HEK293 (cell line): Measurements from ENCODE around the gene SP4.

Experiments
- CTCF ChIA-PET: fragments of 350-600 bp; formaldehyde crosslinking; extraction: SDS; loops from one replicate; lab custom pipeline; 2021; ENCODE audit warnings: antibody characterized with exemption; lab: Yijun Ruan, JAX
- POLR2A ChIA-PET: fragments of 300-600 bp; formaldehyde crosslinking; extraction: SDS; loops from one replicate; lab custom pipeline; 2020; ENCODE audit warnings: antibody characterized with exemption, inconsistent platforms; lab: Yijun Ruan, JAX
- H3K27ac ChIP-seq: fragments of 200-500 bp; sonication (Bioruptor generic); 2 replicates; pipeline ENCODE4 v1.5.1; 2014; ENCODE audit warnings: low read depth, low read length, control low read depth, inconsistent platforms; ENCODE audit errors: extremely low read depth
- H3K36me3 ChIP-seq, 2 experiments: fragments of 200-500 bp in 1 of 2; sonication (Bioruptor generic) in 1 of 2; 1 replicate in 1 of 2; 2 replicates in 1 of 2; pipeline ENCODE4 v1.5.1; 2014 to 2017; ENCODE audit warnings: inconsistent platforms in 2 of 2, low read length in 2 of 2; ENCODE audit not compliant: control insufficient read depth in 2 of 2, insufficient read depth in 1 of 2
- H3K4me1 ChIP-seq: fragments of 200-500 bp; sonication (Bioruptor generic); 2 replicates; pipeline ENCODE4 v1.5.1; 2014; ENCODE audit warnings: mild to moderate bottlenecking, low read length, inconsistent platforms; ENCODE audit not compliant: control insufficient read depth, insufficient read depth
- H3K4me3 ChIP-seq: 2 replicates; pipeline ENCODE4 v1.5.1; 2011; ENCODE audit warnings: low read depth, mild to moderate bottlenecking, control low read depth, low read length, moderate library complexity
- H3K9me3 ChIP-seq: fragments of 200-500 bp; sonication (Bioruptor generic); 2 replicates; pipeline ENCODE4 v1.5.1; 2014; ENCODE audit warnings: low read depth, low read length, inconsistent platforms; ENCODE audit not compliant: control insufficient read depth, insufficient read depth
- ATF2 ChIP-seq: fragments of 450-650 bp; formaldehyde crosslinking; IDR thresholded peaks from 2 replicates; pipeline ENCODE4 v1.5.1; 2016; ENCODE audit warnings: missing biosample characterization, missing genetic modification characterization, low read depth
- GLI2 ChIP-seq: fragments of 450-650 bp; formaldehyde crosslinking; IDR thresholded peaks from 2 replicates; pipeline ENCODE4; 2017; ENCODE audit warnings: missing biosample characterization, missing genetic modification characterization, low read depth, borderline replicate concordance
- INSM2 ChIP-seq: fragments of 450-650 bp; formaldehyde crosslinking; IDR thresholded peaks from 2 replicates; pipeline ENCODE4 v1.5.1; 2016; ENCODE audit warnings: missing biosample characterization, missing genetic modification characterization
- PRDM10 ChIP-seq: fragments of 450-650 bp; formaldehyde crosslinking; IDR thresholded peaks from 2 replicates; pipeline ENCODE4 v1.5.1; 2016; ENCODE audit warnings: missing biosample characterization, missing genetic modification characterization
- REST ChIP-seq: fragments of 450-650 bp; formaldehyde crosslinking; IDR thresholded peaks from 2 replicates; pipeline ENCODE4 v1.5.1; 2016; ENCODE audit warnings: missing biosample characterization, missing genetic modification characterization
- SETDB1 ChIP-seq: IDR thresholded peaks from one replicate; pipeline ENCODE4 v1.6.1; 2017; ENCODE audit warnings: mild to moderate bottlenecking, low read length, moderate library complexity, mixed read lengths; ENCODE audit not compliant: insufficient read length
- TRIM28 ChIP-seq: IDR thresholded peaks from 2 replicates; pipeline ENCODE4 v1.6.1; 2011; ENCODE audit warnings: low read length, control low read depth, borderline replicate concordance
- ZBTB21 ChIP-seq: fragments of 450-650 bp; formaldehyde crosslinking; IDR thresholded peaks from 2 replicates; pipeline ENCODE4 v1.5.1; 2017; ENCODE audit warnings: missing biosample characterization, missing genetic modification characterization
- ZNF133 ChIP-seq: fragments of 450-650 bp; formaldehyde crosslinking; IDR thresholded peaks from 2 replicates; pipeline ENCODE4 v1.5.1; 2016; ENCODE audit warnings: missing biosample characterization, missing genetic modification characterization
- ZNF140 ChIP-seq: fragments of 450-650 bp; formaldehyde crosslinking; IDR thresholded peaks from 2 replicates; pipeline ENCODE4 v1.5.1; 2016; ENCODE audit warnings: missing biosample characterization, missing genetic modification characterization
- ZNF221 ChIP-seq: fragments of 450-650 bp; formaldehyde crosslinking; IDR thresholded peaks from 2 replicates; pipeline ENCODE4 v1.5.1; 2017; ENCODE audit warnings: missing biosample characterization, missing genetic modification characterization, borderline replicate concordance
- ZNF350 ChIP-seq: fragments of 450-650 bp; formaldehyde crosslinking; IDR thresholded peaks from 2 replicates; pipeline ENCODE4 v1.5.0; 2017; ENCODE audit warnings: missing biosample characterization, mild to moderate bottlenecking, missing genetic modification characterization
- ZNF391 ChIP-seq: fragments of 450-650 bp; formaldehyde crosslinking; IDR thresholded peaks from 2 replicates; pipeline ENCODE4 v1.5.1; 2016; ENCODE audit warnings: low read depth, missing biosample characterization, missing genetic modification characterization, borderline replicate concordance
- ZNF404 ChIP-seq: fragments of 450-650 bp; formaldehyde crosslinking; IDR thresholded peaks from 2 replicates; pipeline ENCODE4 v1.5.1; 2017; ENCODE audit warnings: missing biosample characterization, missing genetic modification characterization
- ZNF510 ChIP-seq: fragments of 450-650 bp; formaldehyde crosslinking; IDR thresholded peaks from 2 replicates; pipeline ENCODE4 v1.5.1; 2018; ENCODE audit warnings: mild to moderate bottlenecking, missing genetic modification characterization, missing biosample characterization; ENCODE audit not compliant: insufficient replicate concordance
- ZNF544 ChIP-seq: fragments of 450-650 bp; formaldehyde crosslinking; IDR thresholded peaks from 2 replicates; pipeline ENCODE4 v1.5.0; 2017; ENCODE audit warnings: missing biosample characterization, missing genetic modification characterization
- ZNF558 ChIP-seq: fragments of 450-650 bp; formaldehyde crosslinking; IDR thresholded peaks from 2 replicates; pipeline ENCODE4 v1.5.1; 2016; ENCODE audit warnings: missing biosample characterization, missing genetic modification characterization
- ZNF571 ChIP-seq: fragments of 450-650 bp; formaldehyde crosslinking; IDR thresholded peaks from 2 replicates; pipeline ENCODE4 v1.5.0; 2017; ENCODE audit warnings: missing biosample characterization, missing genetic modification characterization
- ZNF585B ChIP-seq: fragments of 450-650 bp; formaldehyde crosslinking; IDR thresholded peaks from 2 replicates; pipeline ENCODE4 v1.5.1; 2016; ENCODE audit warnings: missing biosample characterization, missing genetic modification characterization
- ZNF623 ChIP-seq: fragments of 450-650 bp; formaldehyde crosslinking; IDR thresholded peaks from 2 replicates; pipeline ENCODE4 v1.5.1; 2016; ENCODE audit warnings: missing biosample characterization, missing genetic modification characterization
- ZNF658 ChIP-seq: fragments of 450-650 bp; formaldehyde crosslinking; IDR thresholded peaks from 2 replicates; pipeline ENCODE4; 2016; ENCODE audit warnings: missing biosample characterization, missing genetic modification characterization
- ZNF776 ChIP-seq: fragments of 450-650 bp; formaldehyde crosslinking; IDR thresholded peaks from 2 replicates; pipeline ENCODE4 v1.5.0; 2017; ENCODE audit warnings: missing biosample characterization, missing genetic modification characterization, borderline replicate concordance
- ZNF791 ChIP-seq: fragments of 450-650 bp; formaldehyde crosslinking; IDR thresholded peaks from 2 replicates; pipeline ENCODE4 v1.5.1; 2016; ENCODE audit warnings: missing biosample characterization, missing genetic modification characterization
- ZNF830 ChIP-seq: fragments of 450-650 bp; IDR thresholded peaks from 2 replicates; pipeline ENCODE4 v1.5.0; 2018; ENCODE audit warnings: missing biosample characterization, missing genetic modification characterization, low read depth, mild to moderate bottlenecking, moderate library complexity

SP4 gene

GRCh38 chr7:21469894-21470293 is 42.0 kb downstream of the SP4 start:
- POLR2A ChIA-PET, result no interaction called here
- no peak for TF ChIP-seq ZBTB21
- TF ChIP-seq ZNF658 (tag by site-specific recombination), result no peak
- TF ChIP-seq ZNF140 (tag by site-specific recombination), result no peak
- TF ChIP-seq ATF2 (tag by site-specific recombination), result no peak
- TF ChIP-seq ZNF623 (tag by site-specific recombination), result no peak
- no peak for TF ChIP-seq SETDB1
- no peak for TF ChIP-seq ZNF221
- TF ChIP-seq ZNF391, result no peak
- H3K36me3 ChIP-seq, result no peaks in the 10 kb centered on the region
- no peak overlapping the region for H3K4me3 ChIP-seq
- no peak overlapping the region for H3K27ac ChIP-seq
- H3K9me3 ChIP-seq, result no peaks in the 10 kb centered on the region
- CTCF ChIA-PET, result no interaction called here
- no peaks in the 10 kb centered on the region for H3K4me1 ChIP-seq

- ChIA-PET POLR2A (no interaction called here), CTCF (no interaction called here)
- Histone ChIP-seq H3K36me3 (no peaks in the 10 kb centered on the region), H3K9me3 (no peaks in the 10 kb centered on the region), H3K27ac (no peak overlapping the region), H3K4me3 (no peak overlapping the region), H3K4me1 (peaks cover 5% of the 10 kb centered on the region)
- no peak for TF ChIP-seq GLI2
- TF ChIP-seq REST (tag by site-specific recombination), result peak; percentile 59; the same call in 1 of the 2 replicates
Measured at GRCh38 chr7:21472029-21472428, 44.1 kb downstream of the SP4 start.

- no peak overlapping the region for H3K4me3 ChIP-seq
- CTCF ChIA-PET, result no interaction called here
- H3K9me3 ChIP-seq, result no peaks in the 10 kb centered on the region
- peaks cover 0 to 5% of the 10 kb centered on the region in 2 experiments; a peak in 1 of 3 replicates for H3K36me3 ChIP-seq
- H3K27ac ChIP-seq, result no peak overlapping the region
- POLR2A ChIA-PET, result interaction anchor here (0.7 kb wide), 1 partner anchor 278 kb away, joined by 4 read pairs; no protein-coding TSS in a partner anchor
- H3K4me1 ChIP-seq, result peaks cover 7% of the 10 kb centered on the region
- TF ChIP-seq ZNF776 (tag by site-specific recombination), result no peak
- no peak for TF ChIP-seq ZNF571 (tag by site-specific recombination)
- TF ChIP-seq TRIM28, result no peak
- no peak for TF ChIP-seq PRDM10 (tag by site-specific recombination)
- TF ChIP-seq ZNF544 (tag by site-specific recombination), result no peak
- TF ChIP-seq ZNF558 (tag by site-specific recombination), result no peak
- TF ChIP-seq ZNF350 (tag by site-specific recombination), result peak; percentile 58; the same call in 1 of the 2 replicates
- TF ChIP-seq ZNF510 (tag by site-specific recombination), result no peak
- no peak for TF ChIP-seq ZNF830 (tag by site-specific recombination)
- TF ChIP-seq ZNF404, result no peak
- TF ChIP-seq INSM2 (tag by site-specific recombination), result no peak
- no peak for TF ChIP-seq ZNF791 (tag by site-specific recombination)
- no peak for TF ChIP-seq ZNF133 (tag by site-specific recombination)
- no peak for TF ChIP-seq ZNF585B
Measured at GRCh38 chr7:21476429-21476828, 48.5 kb downstream of the SP4 start.
